ENCODE results near the gene GBP1.

The GBP1 gene

GRCh38 chr1:89008511-89008910 lies 56.5 kb downstream of the GBP1 start:
- DNase-seq (ENCODE audit: low read depth in 2 of 2): no peak

- no peak for DNase-seq (ENCODE audit: low read depth in 2 of 2)
Observed at GRCh38 chr1:89005286-89006151, 59.5 kb downstream of the GBP1 start.

Data from stimulated activated CD8-positive, alpha-beta memory T cell treated with anti-CD3 and anti-CD28 coated beads, Interleukin-2, amount 100 ng/mL, for 1 hour (primary cell).